Stimulated activated CD8-positive, alpha-beta memory T cell treated with anti-CD3 and anti-CD28 coated beads, Interleukin-4, amount 100 ng/mL, for 48 hours (primary cell): ENCODE measurements around the gene MYL5.
"Not testable (repeated sequence)": the region's sequence is repeated elsewhere in the genome, so short reads cannot be mapped to it uniquely, and the experiment has no call there.

Experiments
- DNase-seq: peaks from one replicate; pipeline ENCODE4 v3.0.0-alpha.2; 2020

Gene MYL5

GRCh38 chr4:730511-730910, 56.2 kb downstream of the MYL5 start:
- no peak for DNase-seq

- DNase-seq, result not testable (repeated sequence)
Observed at GRCh38 chr4:730946-731904, 56.9 kb downstream of the MYL5 start.
